PFSK-1 (cell line): ENCODE results near the gene BRINP3.

Experiments
- FOXP2 ChIP-seq: optimal IDR thresholded peaks from 2 replicates; pipeline ENCODE3; 2011; ENCODE audit warnings: borderline replicate concordance, control low read depth, inconsistent platforms; ENCODE audit not compliant: insufficient read depth; ENCODE audit errors: extremely low read length, extremely low read depth
- POLR2AphosphoS5 ChIP-seq: IDR thresholded peaks from 2 replicates; pipeline ENCODE4 v1.6.1; 2012; ENCODE audit warnings: low read depth, mild to moderate bottlenecking, control low read depth, low read length, moderate library complexity
- REST ChIP-seq, 2 experiments: IDR thresholded peaks; 2 replicates each; pipeline versions ENCODE4 v1.6.1 to v1.8.0; 2011 to 2012; ENCODE audit warnings: low read depth in 2 of 2, low read length in 2 of 2, control low read depth in 1 of 2, inconsistent platforms in 1 of 2, mild to moderate bottlenecking in 1 of 2, moderate library complexity in 1 of 2; ENCODE audit not compliant: insufficient read depth in 1 of 2
- SIN3A ChIP-seq: IDR thresholded peaks from 2 replicates; pipeline ENCODE4 v1.6.1; 2012; ENCODE audit warnings: mild to moderate bottlenecking, low read length, moderate library complexity, borderline replicate concordance; ENCODE audit not compliant: insufficient read depth
- TAF1 ChIP-seq: IDR thresholded peaks from 2 replicates; pipeline ENCODE4 v1.6.1; 2012; ENCODE audit warnings: low read length, control low read depth, borderline replicate concordance; ENCODE audit not compliant: insufficient read depth

BRINP3 gene

GRCh38 chr1:190192627-190193026 lies 285.0 kb downstream of the BRINP3 start:
- TF ChIP-seq TAF1, result no peak

- TF ChIP-seq FOXP2 (no peak), SIN3A (no peak), REST (IDR thresholded peaks at IDR 0.05; ENCODE audit: insufficient read depth in 1 of 2, low read depth in 2 of 2, low read length in 2 of 2) (no peak), POLR2AphosphoS5 (no peak), TAF1 (no peak)
Observed at GRCh38 chr1:190183588-190183987, 294.1 kb downstream of the BRINP3 start.

DNA sequence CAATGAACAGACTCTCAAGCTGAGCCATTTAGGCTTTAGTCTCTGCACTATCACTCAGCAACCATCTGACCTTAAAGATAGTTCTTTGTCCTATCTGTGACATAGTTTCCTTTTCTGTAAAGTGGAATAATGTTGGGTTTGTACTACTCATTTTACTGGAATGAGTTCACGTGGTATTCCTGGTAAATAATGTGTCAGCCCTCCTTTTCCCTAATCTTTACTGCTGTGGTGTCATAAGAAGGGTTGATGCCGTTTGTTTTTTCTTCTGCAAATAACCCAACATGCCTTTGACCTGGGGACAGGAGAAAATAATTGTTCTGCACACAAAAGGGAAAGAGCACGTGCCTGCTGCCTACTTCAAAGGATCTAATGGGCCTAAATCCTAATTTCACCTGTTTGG lies 297.8 kb downstream of the BRINP3 start:
- TF ChIP-seq REST (IDR thresholded peaks at IDR 0.05; ENCODE audit: insufficient read depth in 1 of 2, low read depth in 2 of 2, low read length in 2 of 2), result no peak
- TF ChIP-seq SIN3A, result no peak
- no peak for TF ChIP-seq FOXP2
- TF ChIP-seq POLR2AphosphoS5, result no peak
- TF ChIP-seq TAF1, result no peak

GRCh38 chr1:190178827-190179226 lies 298.8 kb downstream of the BRINP3 start:
- TF ChIP-seq TAF1 (no peak), SIN3A (no peak), REST (IDR thresholded peaks at IDR 0.05; ENCODE audit: insufficient read depth in 1 of 2, low read depth in 2 of 2, low read length in 2 of 2) (no peak), FOXP2 (no peak), POLR2AphosphoS5 (no peak)

DNA sequence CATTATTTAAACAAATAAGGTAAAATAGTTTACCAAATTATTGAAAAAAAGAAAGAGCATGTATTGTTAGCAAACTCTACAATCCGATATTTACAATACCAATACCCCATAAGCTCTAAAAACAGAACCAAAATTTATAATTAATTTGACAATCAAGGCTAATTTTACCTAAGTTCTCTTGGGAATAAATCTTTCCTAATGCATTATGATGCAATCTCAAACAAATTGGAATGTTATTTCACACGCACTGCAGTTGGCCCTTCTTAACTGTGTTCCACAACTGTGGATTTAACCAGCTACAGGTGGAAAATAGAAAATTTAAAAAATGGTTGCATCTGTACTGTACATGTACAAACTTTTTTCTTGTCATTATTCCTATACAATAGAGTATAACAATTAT lies 300.1 kb downstream of the BRINP3 start:
- TF ChIP-seq POLR2AphosphoS5 (no peak), TAF1 (no peak), REST (IDR thresholded peaks at IDR 0.05; ENCODE audit: insufficient read depth in 1 of 2, low read depth in 2 of 2, low read length in 2 of 2) (no peak)
